HG02981 (cell line): Measurements from ENCODE around the gene RFX7.

Experiments
- ATAC-seq: cut with Tn5 transposase; IDR thresholded peaks from one replicate; pipeline ENCODE4 v1.9.1; 2021; ENCODE audit warnings: mild to moderate bottlenecking, moderate library complexity; ENCODE audit not compliant: unreplicated experiment

RFX7 gene

DNA sequence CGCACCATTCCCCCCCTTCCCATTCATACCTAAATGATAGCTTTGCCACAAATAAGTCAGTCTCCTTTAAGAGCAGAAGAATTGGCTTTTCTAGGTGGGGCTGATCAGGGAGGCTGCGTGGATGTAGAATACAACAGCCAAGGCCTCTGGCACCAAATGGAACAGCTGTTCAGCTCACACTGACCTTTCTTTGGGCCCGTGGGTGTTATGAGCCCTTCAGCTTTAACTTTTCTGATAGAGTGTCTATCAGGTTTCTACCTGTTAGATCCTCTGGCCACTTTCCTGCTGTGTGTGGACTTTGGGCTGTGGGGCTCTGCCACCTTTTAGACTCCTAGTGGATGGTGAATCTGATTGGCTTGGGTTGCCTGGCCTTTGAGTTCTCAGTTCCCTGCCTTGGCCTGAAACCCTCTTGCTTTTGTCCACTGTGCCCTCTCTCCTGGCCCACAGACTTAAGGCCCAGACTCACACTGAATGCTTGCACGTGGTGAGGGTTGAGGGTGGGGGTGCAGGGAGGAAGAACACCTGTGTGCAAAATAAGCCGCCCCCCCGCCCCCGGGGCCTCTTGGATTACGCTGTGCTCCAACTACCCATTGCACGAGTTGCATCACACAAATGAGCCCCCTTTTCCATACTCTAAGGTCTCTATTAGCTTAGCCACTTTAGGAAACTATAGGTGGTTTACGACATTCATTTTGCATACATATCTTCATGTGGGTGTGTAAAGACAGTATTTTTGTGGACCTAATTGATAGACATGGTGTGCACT is 1.3 kb upstream of the RFX7 start:
- ATAC-seq, result no peak

DNA sequence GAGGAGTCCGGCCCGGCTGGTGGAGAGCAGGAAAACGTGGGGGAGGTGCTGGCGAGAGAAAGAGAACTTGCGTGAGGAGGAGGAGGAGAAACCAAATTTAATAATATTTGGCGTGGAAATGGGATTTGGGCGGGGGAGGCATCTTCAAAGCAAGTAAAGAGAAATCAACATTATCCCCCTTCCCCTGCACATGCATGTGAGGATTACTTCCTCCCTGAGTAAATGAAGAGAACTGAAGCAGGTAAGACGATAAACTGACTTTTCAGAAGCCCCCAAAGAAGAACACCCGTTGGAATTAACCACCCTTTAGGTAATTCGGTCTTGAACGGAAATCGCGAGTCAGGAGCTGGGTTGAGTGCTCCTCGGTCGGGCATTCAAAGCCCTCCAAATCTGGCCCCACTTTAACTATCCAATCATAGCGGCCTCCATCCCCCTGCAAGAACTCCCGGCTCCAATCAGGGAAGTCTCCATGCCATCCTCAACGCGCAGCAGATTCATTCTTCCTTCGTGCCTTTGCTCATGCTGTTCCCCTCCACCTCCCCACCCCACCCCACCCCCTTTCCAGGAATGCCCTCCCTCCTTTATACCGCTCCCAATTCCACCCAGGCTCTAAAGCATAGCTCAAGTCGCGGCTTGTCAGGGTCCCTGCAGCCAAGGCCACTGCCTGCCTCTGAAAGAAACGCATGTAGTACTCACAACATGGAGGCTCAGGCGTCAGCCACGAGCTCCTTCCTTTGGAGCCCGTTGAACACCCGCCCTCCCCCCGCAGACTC is 545 bp upstream of the RFX7 start:
- no peak for ATAC-seq

DNA sequence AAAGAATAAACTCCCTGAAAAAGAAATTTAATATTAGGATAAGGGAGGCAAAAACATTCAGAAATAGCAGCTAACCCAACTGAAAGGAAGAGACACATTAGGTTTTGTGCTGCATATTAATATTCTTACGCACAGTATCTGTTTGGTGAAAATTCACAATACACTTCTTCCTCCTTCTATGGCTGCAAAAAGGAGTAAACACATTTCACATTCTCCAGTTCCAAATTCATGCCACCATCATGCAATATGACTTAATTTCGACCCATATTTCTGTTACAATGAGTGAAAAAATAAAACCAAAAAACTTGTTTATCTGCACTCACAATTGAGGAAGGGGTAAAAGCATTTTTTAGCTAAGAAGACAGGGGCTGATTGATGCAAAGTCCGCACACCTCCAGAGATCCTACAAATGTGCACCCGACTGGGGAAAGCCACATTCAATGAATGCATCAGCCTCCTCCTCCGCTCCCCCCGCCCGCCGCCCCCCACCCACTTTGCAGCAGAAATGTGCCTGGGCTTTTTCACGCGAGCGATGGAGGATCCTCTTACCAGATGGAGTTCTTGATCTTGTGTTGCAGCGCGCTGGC is 1.0 kb downstream of the RFX7 start:
- ATAC-seq, result no peak

DNA sequence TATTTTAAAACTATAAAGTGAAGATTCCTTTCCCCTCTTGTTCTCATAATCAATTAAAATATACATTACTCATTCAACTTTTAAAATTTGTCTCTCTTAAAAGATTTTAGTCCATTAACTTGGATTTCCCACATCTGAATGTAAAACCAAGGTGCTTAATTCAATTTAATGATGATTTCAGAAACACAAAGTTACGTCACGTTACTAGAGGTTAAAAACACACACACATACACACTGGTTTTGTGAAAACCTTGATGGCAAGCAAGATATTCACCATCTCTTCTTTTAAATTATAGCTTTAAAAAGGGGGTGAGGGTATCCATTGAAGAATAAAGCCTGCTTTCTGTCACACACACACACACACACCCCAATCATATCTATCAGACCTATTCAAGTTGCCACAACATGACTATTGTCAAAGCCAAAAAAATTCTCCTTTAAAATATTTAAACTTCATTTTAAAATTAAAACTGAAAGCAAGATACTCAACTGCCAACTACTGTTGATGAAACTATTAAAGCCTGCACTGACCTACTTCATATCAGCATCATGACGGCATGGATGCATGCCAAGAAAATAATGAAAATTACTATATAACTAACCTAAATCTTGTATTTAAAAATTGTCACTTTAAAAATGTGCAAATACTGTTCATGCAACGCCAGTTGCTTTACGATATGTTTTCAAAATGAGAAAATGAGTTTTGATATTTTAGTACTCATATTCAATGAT is 2.1 kb downstream of the RFX7 start:
- no peak for ATAC-seq

DNA sequence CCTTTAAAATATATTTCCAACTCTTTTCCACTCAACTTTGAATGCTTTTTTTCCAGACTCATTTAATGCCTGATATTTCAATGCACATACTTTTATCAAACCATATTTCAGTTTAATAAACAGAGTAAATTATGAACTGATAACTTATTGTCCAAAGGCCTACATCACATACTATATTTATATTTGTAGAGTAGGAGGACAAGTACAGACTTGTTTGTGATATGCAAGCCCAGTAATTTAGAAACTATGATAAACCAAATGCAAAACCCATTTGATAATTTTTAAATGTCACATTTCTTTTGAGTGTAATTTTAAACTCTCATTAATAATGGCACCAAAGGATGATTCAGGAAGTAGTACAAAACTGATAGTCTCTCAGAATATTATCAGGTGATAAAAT is 3.3 kb downstream of the RFX7 start:
- ATAC-seq, result no peak

DNA sequence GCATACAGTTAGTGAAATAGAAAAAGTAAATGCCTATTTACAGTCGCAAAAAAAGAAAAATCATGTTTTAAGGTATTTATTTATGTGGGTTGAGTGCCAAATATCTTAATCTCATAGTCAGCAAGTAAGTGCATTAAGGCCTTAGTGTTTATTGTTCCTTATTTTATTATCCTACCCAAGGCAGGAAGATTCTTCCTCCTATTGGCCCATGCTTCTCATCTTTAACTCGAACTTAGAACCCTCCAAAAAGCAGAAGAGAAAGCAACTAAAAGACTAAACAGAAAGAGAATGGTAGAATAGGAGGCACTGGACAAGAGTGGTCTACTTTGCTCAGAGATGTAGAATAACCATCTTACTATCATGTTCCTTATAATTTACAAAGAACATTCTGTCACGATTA is 7.5 kb downstream of the RFX7 start:
- no peak for ATAC-seq

DNA sequence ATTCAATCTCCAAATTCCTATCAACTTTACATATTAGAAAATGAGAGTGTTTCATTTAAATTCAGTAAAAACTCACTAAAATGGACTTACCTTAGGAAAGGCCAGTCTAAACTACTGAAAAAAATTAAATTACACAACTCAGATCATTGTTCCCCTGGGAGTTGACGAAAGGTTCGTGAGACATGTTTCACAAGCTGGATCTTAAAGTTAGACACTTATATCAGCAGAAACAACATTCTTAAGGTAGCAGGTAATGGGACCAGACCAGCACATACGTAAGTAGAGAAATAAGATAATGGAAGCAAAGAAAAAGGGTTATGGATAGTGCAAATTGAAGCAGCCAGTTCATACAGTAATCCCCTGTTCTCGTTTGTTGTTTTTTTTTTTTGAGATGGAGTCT is 8.9 kb downstream of the RFX7 start:
- ATAC-seq, result no peak

DNA sequence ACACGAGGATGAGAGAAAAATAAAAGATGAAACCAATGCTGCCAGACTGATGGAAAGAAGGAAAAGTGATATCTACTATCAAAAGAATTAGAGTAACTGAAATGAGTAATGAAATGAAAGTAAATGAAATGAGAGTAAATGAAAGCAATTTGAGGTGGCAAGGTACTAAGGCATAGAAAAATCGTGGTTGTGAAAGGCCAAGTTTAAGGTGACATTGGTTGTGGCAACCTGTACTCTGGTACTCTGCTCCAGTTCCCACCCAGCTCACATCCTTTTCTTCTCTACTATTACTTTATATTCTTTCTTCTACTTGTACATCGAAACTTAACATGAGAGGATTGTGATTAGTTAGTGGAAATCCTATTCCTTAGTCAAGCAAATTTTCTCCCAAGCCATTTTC is 10.1 kb downstream of the RFX7 start:
- ATAC-seq, result no peak

DNA sequence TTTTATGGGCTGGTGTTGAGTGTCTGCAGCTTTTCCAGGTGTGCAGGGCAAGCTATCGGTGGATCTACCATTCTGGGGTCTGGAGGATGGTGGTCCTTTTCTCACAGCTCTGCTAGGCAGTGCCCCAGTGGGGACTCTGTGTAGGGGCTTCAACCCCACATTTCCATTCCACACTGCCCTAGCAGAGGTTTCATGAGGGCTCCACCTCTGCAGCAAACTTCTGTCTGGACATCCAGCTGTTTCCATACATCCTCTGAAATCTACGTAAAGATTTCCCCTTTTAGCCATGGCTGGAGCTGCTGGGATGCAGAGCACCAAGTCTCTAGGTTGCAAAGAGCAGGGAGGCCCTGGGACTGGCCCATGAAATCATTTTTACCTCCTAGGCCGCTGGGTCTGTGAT is 11.6 kb downstream of the RFX7 start:
- ATAC-seq, result no peak

DNA sequence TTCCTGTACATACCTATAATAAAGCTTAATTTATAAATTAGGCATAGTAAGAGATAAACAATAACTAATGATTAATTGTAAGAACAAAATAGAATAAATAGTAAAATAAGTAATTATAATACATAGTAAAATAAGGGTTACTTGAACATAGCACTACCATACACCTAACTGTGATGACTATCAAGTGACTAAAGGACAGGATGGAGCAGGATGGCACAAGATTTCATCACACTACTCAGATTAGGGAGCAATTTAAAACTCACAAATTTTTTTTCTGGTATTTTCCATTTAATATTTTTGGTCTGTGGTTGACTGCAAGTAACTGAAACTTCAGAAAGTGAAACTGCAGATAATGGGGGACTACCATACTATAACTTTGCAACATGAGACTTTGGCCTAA is 14.8 kb downstream of the RFX7 start:
- ATAC-seq, result no peak

DNA sequence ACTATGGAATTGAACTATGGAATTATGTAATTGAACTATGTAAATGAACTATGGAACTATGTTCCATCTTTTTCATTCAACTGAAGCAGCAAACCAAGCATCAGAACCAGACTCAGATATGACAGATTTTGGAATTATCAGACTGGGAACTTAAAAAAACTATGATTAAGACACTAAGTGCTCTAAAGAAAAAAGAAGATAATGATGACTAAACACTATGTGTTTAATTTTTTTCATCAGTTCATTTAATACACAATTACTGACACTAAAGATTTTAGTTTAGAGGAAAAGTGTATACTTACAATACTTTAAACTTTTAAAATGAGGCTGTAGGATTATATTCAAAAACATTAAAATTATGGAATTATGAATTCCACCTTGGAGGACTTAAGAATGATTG is 15.3 kb downstream of the RFX7 start:
- no peak for ATAC-seq

DNA sequence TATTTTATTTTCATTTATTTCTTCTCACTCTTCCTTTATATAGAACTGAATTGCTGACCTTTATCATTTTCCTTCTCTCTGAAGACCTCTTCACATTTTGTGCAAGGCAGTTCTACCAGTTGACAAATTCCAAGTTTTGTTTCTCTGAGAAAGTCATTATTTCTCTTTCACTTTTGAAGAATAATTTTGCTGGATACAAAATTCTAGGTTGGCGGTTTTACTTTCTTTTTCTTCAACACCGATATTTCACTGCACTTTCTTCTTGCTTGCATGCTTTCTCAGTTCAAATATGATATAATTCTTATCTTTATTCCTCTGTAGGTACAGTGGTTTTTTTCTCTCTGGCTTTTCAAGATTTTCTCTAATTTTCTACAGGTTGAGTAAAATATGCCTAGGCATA is 15.9 kb downstream of the RFX7 start:
- ATAC-seq, result no peak

DNA sequence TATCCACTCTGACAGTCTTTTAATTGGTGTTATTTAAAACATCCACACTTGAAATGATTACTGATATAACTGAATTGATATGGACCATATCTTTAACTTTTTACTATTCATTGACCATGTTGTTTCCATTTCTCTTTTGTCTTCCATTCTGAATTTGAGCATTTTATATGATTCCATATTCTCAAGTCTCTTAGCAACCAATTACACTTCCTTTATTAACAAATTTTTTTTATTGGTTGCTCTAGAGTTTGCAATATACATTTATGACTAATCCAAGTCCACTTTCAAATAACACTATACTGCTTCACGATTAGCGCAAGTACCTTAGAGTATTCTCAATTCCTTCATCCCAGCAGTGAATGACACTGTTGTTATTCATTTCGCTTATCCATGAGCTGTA is 16.4 kb downstream of the RFX7 start:
- no peak for ATAC-seq

DNA sequence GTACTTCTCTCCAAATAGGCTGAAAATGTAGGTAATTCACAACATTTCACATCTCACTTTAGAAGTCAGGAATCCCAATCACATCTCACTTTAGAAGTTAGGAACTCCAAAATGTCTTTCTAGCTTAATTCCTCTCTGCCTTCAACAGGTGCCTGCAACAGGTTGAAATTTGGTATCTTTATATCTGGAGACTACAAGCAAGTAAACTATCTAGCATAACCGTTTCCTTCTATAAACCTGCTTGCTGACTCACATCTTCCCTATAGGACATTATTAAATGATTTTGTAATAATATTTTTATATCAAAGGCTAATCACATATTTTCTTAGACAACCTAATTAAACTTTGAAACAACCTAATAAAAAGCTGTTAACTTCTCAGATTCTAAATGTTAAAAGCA is 18.2 kb downstream of the RFX7 start:
- ATAC-seq, result no peak

DNA sequence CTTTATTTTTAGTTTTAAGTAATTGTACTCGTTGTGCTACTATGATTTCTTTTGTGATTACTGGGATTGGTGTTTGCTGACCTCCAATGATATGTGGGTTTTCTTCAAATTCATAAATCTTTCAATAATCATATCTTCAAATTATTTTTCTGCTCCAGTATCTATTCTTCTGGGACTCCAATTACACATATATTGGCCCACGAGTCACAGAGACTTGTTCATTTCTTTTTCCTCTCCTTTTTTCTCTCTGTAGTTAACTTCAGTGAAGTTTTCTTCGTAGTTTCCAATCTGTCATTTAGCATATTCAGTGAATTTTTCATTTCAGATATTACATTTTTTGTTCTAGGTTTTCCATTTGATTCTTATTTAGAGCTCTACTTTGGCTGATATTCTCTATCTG is 21.4 kb downstream of the RFX7 start:
- ATAC-seq, result no peak

DNA sequence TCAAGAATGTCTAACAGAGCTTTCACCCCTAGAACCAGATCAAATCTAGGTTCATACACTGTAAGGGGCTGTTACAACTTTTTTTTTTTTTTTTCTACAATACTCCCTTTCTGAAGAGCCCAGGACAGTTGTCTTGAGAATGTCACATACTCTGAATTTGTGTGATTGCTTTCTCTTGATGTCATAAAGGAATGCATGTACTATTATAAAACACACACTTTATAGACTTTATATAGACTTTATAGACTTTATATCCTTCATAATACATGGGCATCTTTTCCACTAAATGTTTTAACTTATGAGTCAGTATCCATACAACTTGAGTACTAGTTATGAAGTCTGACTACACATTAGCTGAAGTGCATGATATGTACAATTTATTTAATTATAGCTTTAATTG is 26.3 kb downstream of the RFX7 start:
- ATAC-seq, result no peak

DNA sequence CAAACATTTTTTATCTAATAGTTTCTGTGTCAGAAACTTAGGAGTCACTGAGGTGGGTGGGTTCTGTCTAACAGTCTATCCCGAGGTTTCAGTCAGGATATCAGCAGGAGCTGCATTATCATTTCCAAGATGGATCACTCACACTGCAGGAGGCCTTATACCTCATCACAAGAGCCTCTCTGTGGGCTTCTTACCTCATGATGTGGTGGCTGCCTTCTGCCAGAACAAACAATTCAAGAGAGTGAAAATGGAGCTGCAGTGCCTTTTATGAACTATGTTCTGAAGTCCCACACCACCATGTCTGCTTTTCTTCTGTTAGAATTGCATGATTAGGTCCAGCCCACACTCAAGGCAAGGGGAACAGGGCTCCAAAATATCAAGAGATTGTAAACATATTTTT is 27.9 kb downstream of the RFX7 start:
- no peak for ATAC-seq

DNA sequence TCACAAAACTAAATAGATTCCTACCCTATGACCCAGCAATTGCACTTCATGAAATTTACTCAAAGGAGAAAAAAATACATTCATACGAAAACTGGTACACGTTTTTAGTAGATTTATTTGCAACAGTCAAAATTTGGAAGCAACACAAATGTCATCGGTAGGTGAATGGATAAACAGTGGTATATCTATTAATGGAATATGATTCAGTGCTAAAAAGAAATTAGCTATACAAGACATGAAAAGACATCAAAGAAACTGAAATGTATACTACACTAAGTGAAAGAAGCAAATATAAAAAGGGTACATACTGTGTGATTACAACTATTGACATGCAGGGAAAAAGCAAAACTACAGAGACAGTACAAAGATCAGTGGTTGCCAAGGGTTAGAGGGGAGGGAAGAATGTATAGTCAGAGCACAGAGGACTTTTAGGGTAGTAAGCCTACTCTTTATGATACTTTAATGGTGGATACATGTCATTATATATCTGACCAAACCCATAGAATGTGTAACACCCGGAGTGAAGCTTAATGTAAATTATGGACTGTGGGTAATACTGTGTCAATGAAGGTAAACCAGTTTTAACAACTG is 31.6 kb downstream of the RFX7 start:
- ATAC-seq, result no peak

DNA sequence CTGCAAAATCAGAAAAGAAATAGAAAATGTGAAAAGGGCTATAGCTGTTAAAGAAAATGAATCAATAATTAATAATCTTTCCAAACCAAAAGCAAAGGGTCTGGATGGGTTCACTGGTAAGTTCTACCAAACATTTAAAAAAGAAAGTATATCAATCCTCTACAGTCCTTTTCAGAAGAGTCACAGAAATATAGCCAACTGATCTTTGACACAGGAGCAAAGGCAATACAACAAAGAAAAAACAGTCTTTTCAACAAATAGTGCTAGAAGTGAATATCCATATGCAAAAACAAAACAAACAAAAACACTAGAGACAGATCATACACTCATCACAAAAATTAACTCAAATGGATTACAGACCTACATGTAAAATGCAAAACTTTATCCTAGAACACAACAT is 32.6 kb downstream of the RFX7 start:
- no peak for ATAC-seq

DNA sequence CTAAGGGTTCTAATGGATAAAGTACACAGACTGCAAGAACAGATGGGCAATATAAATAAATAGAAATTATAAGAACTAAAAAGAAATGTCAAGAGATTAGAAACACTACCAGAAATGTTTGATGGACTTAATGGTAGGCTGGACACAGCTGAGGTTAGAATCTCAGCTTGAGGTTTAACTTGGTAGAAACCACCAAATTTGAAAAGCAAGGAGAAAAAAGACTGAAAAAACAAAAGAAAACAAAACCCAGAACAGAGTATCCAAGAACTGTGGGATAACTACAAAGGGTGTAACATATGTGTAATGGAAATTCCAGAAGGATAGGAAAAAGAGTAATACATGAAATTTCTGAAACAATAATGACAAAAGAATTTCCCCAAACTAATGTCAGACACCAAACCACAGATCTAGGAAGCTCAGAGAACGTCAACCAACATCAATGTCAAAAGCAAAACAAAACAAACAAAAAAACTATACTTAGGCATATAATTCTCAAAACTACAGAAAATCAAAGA is 35.0 kb downstream of the RFX7 start:
- ATAC-seq, result no peak

DNA sequence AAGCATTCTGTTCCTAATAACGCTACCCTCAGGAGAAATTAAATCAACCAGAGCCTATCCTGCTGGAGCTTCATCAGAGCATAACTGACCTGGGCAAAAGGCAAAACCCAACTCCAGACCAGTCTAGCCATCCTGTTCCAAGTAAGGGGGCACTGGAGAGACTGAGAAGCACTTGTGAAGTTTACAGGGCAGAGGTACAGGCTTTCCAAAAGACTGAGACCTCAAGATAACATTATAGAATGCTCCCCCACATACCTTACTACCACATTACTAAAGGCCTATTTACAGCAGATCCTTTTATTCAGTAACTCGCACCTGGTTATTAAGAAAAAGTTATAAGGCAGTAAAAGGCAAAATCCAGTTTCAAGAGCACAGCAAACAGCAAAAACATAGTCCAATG is 35.5 kb downstream of the RFX7 start:
- no peak for ATAC-seq
